ENCODE measurements around the gene CSDE1.
A peak's percentile ranks its signal among the peaks of the same experiment; 100 is the strongest.
"Not testable (repeated sequence)": the region's sequence is repeated elsewhere in the genome, so short reads cannot be mapped to it uniquely, and the experiment has no call there.

CSDE1 gene

DNA sequence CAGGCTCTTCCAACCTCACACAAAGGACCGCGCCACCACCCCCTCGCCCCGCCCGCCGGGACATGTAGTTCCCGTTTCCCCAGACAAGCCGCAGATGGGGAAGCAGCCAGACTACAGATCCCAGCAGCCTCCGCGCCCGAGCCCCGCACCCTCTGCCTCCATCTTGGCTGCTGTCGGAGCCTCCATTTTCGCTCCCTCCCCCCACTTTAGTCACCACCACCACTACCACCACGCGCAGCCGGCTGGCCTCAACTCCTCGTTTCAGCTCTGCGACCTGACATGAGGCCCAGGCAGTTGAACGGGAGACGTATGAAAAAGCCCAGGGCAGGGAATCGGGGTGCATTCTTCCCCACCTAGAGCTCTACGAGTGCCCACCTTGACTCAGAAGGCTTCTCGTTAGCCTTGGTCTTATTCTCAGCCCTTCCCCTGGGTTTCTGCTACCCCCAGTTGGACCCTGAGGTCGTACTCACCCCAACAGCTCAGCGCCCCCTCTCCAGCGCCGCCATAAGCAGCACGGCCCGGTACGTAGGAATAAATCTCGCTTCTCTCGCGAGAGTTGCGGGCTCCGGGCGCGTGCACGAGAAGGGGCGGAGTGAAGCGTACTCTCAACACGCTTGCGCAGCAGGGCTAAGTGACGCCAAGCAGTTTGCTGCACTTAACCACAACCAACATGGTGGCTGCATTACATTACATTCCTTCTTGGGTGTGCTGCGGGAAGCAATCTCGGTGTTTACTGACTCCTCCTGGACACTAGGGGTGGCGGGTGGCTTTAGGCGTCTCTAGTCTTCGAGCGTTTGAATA lies at the start of gene CSDE1:
CSDE1 (minus strand) TSS at position 530 of the 801 bp plus-strand sequence. CDS start 18,094 bp downstream, outside the sequence.
- ATAC-seq: peak; percentile 79 to 81

DNA sequence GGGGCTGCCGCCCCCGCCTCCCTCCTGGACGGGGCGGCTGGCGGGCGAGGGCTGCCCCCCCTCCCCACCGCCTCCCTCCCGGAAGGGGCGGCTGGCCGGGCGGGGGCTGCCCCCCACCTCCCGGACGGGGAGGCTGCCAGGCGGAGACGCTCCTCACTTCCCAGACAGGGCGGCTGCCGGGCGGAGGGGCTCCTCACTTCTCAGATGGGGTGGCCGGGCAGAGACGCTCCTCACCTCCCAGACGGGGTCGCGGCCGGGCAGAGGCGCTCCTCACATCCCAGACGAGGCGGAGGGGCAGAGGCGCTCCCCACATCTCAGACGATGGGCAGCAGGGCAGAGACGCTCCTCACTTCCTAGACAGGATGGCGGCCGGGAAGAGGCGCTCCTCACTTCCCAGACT lies 46.7 kb upstream of the CSDE1 start:
- ATAC-seq: not testable (repeated sequence)

DNA sequence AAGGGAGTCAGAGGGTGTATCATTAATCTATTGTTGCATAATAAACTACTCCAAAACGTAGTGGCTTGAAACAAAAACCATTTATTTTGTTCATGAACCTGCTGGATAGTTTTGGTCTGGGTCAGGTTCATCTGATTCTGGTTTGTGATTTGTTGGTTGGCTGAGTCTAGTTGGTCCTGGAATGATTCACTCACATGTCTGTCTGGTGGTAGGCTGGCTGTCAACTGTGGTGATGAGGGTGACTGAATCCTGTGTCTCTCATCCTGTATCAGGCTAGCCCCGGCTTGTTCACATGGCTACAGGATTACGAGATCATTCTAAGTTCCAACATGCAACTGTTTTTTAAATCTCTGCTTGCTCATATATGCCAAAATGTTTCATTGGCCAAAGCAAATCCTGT lies 45.2 kb upstream of the CSDE1 start:
- no peak for ATAC-seq

DNA sequence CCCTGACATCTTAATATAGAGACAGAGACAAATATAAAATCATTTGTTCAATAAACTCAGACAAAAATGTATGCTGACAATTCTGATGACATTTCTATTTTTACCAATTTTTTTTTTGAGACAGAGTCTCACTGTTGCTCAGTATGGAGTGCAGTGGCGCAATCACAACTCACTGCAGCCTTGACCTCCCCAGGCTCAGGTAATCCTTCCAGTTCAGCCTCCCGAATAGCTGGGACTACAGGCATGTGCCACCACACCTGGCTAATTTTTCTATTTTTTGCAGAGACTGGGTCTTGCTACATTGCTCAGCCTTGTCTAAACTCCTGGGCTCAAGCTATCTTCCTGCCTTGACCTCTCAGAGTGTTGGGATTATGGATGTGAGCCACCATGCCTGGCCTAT lies 36.3 kb upstream of the CSDE1 start:
- no peak for ATAC-seq

DNA sequence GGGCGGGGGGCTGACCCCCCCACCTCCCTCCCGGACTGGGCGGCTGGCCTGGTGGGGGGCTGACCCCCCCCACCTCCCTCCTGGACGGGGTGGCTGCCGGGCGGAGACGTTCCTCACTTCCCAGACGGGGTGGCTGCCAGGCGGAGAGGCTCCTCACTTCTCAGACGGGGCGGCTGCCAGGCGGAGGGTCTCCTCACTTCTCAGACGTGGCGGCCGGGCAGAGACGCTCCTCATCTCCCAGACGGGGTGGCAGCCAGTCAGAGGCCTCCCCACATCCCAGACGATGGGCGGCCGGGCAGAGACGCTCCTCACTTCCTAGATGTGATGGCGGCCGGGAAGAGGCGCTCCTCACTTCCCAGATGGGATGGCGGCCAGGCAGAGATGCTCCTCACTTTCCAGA lies 32.8 kb upstream of the CSDE1 start:
- not testable (repeated sequence) for ATAC-seq

DNA sequence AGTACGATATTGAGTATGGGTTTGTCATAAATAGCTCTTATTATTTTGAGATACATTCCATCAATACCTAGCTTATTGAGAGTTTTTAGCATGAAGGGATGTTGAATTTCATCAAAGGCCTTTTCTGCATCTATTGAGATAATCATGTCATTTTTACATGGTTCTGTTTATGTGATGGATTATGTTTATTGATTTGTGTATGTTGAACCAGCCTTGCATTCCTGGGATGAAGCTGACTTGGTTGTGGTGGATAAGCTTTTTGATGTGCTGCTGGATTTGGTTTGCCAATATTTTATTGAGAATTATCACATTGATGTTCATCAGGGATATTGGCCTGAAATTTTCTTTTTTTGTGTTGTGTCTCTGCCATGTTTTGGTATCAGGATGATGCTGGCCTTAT lies 28.7 kb upstream of the CSDE1 start:
- ATAC-seq: not testable (repeated sequence)

DNA sequence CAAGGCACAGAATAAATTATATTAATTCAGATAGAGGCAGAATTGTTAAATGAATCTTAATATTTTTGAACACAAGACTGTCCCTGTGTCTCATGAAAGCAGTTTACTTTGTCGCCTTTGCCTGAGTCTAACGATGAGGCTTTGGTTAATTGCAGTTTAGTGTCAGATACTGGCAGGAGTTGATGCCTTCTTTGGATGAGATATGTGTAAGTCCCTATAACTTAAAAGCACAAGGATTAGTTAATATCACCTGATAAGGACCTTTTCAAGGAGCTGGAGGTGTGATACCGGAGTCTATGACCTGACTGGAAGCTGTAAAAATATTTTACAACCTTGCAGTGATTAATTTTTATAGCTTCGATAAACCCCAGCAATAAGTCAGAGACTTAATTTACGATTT lies 24.7 kb upstream of the CSDE1 start:
- no peak for ATAC-seq

DNA sequence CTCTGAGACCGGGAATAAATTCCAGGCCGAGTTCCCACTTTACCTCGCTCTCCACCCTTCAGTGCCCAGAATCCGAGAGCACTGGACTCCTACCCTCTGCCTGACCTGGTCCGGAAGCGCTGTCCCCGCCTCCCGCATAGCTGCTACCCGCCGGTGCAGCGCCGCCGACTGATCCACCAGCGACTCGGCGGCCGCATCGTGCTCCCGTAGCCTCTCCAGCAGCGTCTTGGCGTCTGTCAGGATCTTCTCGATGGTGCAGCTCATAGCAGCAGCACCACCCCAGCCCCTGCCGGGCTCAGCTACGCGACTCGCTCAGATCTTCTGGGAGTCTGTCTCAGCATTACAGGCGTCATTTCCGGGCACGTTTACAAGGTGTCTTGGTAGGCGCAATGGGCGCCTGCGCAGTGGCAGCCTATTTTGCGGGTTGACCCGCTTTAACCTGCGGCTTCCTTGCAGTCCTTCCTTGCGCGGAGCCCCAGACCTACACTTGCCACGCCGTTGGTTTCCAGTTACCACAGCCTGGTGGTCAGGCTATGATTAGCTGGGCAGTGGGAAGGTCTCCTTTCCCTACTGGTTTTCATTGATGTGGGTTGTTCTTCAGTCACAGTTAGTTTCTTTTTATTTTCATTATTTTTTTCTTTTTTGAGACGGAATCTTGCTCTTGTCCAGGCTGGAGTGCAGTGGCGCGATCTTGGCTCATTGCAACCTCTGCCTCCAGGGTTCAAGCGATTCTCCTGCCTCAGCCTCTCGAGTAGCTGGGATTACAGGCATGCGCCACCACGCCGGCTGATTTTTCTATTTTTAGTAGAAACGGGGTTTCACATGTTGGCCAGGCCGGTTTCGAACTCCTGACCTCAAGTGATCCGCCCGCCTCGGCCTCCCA lies 22.8 kb upstream of the CSDE1 start, which contains the start of gene SIKE1:
SIKE1 (minus strand) TSS at position 342 of the 883 bp plus-strand sequence; CDS start at position 264, 78 bp downstream.
- peak; percentile 99 for ATAC-seq

DNA sequence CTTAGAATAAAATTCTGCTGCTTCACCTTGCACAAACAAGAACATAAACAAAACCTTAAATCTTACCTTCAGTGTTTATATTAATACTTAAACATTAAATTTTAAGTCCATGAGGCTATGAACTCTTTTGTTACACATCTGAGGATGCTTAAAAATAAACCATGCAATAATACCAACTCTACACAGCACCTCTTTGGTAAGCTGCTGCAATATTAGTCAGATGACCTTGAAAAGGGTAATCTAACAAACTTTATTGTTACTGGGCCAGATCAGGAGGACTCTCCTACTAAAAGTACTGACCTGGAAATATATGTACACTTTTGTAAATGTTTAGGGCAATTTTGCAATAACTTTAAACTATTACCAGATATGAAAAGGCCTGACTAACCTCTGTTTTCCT lies 21.9 kb upstream of the CSDE1 start:
- ATAC-seq: no peak

DNA sequence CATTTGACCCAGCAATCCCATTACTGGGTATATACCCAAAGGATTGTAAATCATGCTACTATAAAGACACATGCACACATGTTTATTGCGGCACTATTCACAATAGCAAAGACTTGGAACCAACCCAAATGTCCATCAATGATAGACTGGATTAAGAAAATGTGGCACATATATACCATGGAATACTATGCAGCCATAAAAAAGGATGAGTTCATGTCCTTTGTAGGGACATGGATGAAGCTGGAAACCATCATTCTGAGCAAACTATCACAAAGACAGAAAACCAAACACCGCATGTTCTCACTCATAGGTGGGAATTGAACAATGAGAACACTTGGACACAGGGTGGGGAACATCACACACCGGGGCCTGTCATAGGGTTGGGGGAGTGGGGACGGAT lies 18.9 kb upstream of the CSDE1 start:
- not testable (repeated sequence) for ATAC-seq

DNA sequence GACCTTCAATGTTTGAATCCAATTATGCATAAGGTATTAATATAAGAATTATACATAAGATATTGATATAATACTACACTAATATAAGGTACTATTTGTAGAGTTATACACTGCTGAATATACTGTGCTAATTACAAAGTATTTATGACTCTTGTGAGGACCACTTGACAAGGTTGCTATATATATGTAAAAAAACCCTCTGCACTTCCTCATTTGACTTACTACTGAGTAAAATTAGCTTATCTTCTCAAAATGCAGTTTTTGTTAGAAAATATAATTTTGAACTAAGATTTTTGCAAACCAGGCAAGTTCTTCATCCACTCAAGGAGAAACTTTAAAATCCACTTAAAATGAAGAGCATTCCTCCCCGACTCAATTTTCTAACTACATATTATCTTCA lies 14.2 kb upstream of the CSDE1 start:
- ATAC-seq: no peak

DNA sequence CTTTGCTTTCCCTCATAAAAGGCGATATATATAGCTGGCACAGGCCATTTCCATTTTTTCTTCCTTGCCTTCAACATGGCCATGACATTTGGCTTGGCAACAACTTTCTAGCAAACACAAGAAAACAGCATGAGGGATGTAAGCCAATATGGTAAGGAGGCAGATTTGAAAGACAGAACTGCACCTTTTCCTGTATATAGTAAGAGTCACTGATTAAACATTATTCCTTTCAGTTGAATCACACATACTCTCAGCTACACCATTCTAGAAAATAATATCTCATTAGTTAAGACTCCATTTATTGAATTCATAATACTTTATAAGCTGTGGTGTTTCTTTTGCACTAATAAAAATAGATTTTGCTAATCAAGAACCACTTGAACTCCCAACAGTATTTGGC lies 13.2 kb upstream of the CSDE1 start:
- ATAC-seq: no peak

DNA sequence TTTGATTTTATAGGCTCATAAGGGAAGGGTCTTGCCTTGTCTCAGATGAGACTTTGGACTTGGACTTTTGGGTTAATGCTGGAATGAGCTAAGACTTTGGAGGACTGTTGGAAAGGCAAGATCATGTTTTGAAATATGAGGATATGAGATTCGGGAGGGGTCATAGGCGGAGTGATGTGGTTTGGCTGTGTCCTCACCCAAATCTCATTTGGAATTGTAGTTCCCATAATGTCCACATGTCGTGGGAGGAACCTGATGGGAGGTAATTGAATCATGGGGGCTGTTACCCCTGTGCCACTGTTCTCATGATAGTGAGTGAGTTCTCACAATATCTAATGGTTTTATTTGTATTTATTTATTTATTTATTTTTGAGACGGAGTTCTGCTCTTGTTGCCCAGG lies 6.9 kb upstream of the CSDE1 start:
- no peak for ATAC-seq

DNA sequence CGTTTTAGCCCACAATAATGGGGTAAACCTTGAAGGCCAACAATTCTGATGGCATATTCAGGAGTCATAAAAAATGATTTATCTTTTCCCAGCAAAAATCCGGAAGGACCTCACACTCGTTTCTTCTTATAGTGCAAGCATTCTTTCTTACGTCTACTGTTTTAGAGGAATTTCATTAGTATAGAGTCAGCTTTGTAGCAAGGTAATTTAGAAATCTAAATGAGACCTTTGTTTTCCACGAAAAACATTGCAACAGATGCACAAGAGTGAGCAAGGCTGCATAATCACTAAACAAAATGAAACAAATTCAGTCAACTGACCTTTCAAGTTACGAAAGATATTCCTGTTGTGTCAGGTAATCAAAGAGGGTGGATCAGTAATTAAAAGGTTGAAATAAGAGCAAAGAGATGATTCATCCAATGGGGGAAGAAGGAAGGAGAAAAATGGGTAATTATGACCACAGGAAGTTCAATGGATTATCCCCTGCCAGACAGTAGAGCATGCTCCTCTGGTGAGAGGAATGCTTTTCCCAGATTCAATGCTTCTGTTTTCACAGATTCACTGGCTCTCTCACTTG lies 560 bp upstream of the CSDE1 start:
- no peak for ATAC-seq

DNA sequence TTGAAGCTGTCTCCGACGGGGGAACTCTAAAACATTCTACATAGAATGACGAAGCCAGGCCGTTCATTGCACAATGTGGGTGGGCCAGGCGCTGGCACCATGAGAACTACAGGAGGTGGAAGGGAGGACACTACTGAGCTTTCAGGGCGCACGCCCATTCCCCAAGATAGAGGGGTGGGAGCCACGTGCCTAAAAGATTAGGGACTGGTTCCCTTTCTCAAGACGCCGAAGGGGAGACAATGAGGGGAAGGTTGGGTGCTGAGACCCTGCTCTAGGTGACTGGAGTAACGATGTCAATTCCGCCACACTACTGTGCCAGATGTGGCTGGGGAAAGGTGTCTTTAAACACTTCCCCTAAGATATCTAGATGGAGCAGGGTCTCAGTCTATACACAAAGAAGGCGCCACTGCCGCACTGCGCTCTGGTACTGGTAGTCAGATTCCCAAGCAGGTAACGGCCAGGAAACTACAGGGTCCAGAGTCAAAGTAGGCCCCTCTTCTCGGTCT lies 782 bp downstream of the CSDE1 start:
- ATAC-seq: no peak

DNA sequence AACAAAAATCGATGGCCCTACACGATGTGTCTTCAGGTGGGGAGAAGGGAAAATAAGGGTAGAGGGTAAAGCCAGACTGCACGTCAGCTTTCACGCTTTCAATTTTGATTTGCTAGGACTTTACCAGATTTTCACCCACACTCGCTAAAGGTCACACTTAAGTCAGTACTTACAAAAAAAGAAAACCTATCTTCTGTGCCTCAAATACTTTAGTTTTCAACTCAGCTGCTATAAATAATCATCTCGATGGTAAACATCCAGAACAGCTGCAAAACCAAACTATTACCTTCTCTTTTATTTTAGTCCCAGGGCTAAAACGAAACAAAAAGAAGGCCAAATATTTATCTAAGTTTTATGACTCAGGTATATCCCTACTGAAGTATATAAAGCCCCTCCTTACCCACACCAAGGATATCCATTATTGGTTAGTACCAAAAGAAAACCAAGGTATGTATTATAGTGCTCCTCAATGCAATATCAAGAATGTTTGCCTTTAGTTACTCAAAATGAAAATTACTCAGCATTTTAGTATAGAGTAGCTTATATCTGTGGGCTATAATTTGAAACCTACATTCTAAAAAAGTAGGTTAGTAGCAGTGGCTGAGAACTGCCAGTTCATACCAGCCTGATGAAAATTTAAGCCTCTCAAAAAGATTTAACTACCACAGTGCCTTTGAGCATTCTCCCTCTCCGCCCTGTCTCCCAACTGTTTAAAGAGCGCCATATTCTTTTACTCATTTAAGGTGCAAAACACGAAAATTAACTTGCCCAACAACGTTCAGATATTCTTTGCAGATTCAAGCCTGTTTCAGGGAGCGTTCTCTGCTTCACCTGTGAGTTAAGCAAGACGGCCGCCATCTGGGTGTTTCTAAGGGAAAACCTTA lies 1.5 kb downstream of the CSDE1 start:
- peak; percentile 47 to 57 for ATAC-seq

DNA sequence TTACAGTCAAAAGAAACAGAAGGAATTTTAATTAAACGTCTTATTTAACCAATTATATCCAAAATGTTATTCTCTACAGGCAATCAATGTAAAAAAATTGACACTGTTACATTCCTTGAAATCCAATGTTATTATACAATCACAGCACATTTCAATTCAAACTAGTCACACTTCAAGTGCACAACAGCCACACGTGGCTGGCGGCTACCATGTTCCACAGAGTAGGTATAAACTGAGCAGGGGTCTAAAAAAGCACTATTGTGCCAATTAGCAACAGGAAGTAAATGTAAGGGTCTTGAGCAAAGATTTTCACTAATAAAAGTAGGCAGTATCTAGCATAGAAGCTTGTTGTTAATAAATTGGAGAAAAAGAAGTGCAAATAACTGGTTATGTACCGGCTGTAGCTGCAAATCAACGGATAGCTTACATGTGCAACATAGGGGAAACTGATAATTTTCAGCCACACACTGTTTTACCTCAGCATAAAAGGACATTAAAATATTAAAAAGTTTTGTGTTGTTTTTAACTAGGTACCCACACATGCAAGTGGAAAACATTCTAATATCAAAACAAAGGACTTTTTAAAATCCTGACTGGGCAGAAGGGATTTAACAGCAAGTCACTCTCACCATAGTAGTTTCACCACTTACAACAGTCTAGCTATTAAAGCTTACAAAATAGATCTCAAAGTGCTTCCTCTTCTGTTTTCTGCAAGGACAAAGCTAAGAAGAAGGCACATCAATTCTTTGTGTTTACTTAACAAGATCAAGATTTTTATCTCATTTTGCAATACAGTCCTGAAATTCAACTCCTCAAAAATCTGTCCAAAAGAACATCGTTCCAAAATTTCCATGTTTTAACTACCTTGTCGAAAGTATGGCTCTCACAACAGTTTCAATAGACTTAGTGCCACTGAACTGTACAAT lies 2.5 kb downstream of the CSDE1 start:
- ATAC-seq: no peak

DNA sequence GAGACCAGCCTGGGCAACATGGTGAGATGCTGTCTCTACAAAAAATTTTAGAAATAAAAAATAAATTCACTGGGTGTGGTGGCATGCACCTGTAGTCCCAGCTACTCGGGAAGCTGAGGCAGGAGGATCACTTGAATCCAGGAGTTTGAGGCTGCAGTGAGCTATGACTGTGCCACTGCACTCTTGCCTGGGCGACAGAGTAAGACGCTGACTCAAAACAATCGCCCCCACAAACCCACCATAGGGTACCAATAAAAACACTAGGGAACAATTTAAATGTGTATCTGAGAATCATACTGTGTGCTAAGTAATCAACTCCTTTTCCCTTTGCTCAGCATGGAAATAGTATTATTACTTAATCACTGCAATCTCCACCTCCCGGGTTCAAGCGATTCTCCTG lies 4.1 kb downstream of the CSDE1 start:
- not testable (repeated sequence) for ATAC-seq

DNA sequence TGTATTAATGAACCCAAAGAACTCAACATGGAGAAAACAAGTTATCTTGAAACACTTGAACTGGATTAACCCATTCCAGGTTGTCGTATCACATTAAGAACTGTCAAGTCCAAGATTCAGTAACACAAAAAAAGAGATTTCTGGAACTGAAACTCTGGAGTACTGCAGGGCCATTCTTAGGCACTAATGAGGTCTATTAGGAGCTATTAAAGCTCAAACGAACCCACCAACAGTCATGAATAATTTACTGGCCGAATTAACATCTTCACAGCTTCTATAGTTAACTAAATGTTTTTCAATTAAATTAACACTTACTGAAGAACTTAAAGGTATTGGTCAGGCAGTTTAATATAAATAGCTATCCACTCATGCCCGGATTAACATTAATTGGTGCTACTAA lies 4.6 kb downstream of the CSDE1 start:
- ATAC-seq: no peak

DNA sequence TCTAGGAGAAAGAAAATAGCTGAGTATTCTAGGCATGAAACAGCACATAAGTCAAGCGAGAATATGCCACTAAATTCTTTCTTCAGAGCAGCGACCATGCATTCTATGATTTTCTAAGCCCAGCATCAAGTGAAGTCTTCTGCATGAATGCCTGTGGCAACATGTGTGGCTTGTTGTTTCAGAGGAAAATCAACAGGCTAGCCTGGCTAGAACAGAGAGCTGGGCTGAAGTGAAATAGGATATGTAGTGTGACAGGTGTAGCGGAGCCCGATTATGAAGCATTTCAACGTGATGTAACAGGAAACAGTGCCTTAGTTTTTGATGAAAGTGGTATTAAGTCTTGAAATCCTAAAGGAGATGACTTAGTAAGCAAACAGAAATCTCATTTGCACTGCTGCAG lies 7.0 kb downstream of the CSDE1 start:
- ATAC-seq: no peak

DNA sequence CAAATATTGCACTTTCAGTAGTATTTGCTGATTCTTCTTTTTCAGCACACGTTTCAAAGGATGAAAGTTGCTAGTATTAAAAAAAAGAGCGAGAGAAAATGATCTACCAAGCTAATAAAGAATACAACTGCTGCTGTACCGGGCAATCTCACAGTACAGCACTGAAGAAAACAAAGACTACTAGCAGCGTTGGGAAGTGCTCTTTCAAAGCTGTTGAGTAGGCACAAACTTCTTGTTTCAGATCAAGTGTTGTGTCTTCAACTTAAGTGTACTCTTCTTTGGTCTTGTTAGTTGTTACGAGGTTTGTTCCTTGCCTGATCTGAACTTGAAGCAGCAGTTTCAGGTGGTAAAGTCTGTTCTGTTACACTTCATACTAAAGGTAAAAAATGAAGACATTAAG lies 7.9 kb downstream of the CSDE1 start:
- no peak for ATAC-seq
